NB4 (cell line): ENCODE results near the gene INSM1.

Experiments used
- TF ChIP-seq, protein P1 (sequence below): IDR thresholded peaks from 2 replicates; pipeline ENCODE4 v1.6.1; 2011; ENCODE audit warnings: low read depth, low read length
- TF ChIP-seq, protein P2 (sequence below): IDR thresholded peaks from one replicate; pipeline ENCODE4 v1.5.1; 2012; ENCODE audit warnings: low read depth, low read length

DNA sequence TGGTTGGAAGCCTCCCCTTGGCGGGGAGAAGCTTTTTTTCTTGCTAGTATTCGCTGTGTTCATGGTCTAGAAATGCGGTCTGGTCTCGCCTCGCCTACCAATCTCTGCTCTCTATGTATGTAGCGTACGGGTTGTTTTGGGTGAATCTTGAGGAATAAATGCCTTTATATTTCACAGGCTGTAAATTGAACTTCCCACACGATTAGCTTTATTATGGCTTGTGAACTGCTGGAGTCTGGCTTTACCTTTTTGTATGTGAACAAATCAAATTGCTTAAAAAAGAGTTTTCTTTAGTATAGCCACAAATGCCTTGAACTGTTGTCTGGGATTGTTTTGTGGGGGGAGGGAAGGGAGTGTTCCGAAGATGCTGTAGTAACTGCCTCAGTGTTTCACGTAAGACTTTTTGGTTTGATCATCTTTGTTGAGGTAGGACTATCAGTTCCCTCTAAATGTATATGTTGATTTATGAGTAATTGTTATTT is 2.2 kb downstream of the INSM1 start:
- TF ChIP-seq, protein P1, sequence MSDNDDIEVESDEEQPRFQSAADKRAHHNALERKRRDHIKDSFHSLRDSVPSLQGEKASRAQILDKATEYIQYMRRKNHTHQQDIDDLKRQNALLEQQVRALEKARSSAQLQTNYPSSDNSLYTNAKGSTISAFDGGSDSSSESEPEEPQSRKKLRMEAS, result no peak
- TF ChIP-seq, protein P2, sequence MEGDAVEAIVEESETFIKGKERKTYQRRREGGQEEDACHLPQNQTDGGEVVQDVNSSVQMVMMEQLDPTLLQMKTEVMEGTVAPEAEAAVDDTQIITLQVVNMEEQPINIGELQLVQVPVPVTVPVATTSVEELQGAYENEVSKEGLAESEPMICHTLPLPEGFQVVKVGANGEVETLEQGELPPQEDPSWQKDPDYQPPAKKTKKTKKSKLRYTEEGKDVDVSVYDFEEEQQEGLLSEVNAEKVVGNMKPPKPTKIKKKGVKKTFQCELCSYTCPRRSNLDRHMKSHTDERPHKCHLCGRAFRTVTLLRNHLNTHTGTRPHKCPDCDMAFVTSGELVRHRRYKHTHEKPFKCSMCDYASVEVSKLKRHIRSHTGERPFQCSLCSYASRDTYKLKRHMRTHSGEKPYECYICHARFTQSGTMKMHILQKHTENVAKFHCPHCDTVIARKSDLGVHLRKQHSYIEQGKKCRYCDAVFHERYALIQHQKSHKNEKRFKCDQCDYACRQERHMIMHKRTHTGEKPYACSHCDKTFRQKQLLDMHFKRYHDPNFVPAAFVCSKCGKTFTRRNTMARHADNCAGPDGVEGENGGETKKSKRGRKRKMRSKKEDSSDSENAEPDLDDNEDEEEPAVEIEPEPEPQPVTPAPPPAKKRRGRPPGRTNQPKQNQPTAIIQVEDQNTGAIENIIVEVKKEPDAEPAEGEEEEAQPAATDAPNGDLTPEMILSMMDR, result no peak
